Fibroblast of skin of back (primary cell): ENCODE measurements around the gene CAMTA2.
A peak's percentile ranks its signal among the peaks of the same experiment; 100 is the strongest.

Experiments used
- DNase-seq: peaks from one replicate; pipeline ENCODE4 v3.0.0-alpha.2; 2013

Gene CAMTA2

DNA sequence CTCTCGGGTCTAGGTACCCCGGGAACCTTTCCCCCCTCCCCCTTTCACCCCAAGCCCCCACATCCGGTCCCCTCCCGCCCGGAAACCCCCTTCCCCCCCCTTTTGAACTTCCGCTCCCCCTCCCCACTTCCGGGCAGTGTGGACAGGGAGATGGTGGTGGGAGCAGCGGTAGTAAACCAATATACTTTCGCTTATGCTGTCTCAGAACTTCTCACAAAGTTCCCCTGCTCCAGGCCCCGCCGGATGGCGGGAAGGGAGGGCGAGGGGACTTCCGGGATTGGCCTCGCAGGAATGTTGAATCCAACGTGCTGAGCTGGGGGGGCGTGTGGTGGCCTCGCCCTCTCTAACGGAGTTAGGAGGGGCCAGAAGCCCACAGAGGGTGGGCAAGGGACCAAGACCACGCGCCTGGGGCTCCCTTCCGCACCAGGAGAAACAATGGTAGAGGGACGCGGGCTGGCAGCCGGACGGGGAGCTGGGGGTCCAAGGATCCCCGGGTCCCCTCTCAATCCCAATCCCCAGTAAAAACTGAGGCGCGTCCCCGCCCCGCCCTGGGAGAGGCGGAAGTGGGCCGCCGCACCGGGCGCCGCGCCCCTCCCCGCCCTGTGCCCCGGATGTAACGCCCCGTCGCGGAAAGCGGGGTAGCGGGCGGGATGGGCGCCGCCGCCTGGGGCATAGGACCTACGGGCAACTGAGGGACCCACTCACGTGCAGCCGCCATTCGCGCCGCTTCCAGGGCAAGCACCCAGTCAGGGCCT is 39.9 kb downstream of the CAMTA2 start:
- peak; percentile 76 for DNase-seq

GRCh38 chr17:4947010-4947410 is 40.5 kb downstream of the CAMTA2 start:
- DNase-seq = peak; percentile 65

GRCh38 chr17:4946312-4946976 is 41.0 kb downstream of the CAMTA2 start:
- no peak for DNase-seq

GRCh38 chr17:4945944-4946280 is 41.6 kb downstream of the CAMTA2 start:
- DNase-seq = no peak

- DNase-seq = peak; percentile 93
These were observed 42.1 kb downstream of the CAMTA2 start for GRCh38 chr17:4945176-4945943.

DNA sequence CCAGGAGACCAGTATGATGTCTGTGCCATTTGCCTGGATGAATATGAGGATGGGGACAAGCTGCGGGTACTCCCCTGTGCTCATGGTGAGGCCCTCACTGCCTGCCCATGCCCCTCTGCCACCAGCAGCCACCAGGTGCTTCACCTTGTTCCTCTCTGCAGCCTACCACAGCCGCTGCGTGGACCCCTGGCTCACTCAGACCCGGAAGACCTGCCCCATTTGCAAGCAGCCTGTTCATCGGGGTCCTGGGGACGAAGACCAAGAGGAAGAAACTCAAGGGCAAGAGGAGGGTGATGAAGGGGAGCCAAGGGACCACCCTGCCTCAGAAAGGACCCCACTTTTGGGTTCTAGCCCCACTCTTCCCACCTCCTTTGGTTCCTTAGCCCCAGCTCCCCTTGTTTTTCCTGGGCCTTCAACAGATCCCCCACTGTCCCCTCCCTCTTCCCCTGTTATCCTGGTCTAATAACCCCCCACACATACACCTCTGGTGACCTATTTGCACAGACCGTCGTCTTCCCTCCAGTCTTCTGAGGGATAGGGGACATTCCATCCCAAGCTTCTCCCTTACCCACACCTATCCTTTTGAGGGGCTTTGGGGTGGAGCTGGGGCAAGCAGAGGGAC is 42.8 kb downstream of the CAMTA2 start:
- no peak for DNase-seq

DNA sequence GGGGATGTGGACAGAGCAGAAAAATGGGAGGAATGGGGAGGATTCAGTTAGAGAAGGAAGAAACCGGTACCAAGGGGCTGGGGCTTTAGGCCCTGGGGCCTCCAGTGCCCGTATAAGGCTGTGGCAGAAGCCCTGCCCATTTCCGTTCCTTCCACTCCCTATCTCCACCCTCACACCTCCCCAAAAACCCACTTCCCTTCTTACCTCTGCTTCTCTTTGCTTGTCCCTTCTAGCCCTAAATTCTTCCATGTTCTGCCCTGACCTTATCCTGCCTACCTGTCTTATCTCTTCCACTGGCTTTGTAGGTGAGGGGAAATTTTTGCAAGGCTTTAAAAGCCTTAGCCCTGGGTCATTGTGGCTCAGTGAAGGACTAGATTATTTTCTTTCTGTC is 43.3 kb downstream of the CAMTA2 start:
- no peak for DNase-seq

- DNase-seq = no peak
These were observed 44.5 kb downstream of the CAMTA2 start for GRCh38 chr17:4942760-4943508.

DNA sequence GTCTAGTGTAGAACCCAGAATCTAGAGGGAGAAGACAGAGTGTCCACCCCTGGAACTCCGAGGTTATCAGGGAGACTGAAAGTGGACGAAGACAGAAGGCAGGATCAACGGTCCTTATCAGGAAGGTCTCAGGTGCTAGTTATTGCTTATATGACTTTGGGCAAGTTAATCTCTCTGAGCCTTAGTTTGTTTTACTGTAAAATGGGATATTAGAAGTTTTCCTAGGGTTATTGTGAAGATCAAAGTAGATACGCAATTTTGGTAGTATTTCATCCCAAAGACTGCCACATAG is 46.2 kb downstream of the CAMTA2 start:
- no peak for DNase-seq

GRCh38 chr17:4940555-4941318 is 46.7 kb downstream of the CAMTA2 start:
- no peak for DNase-seq

DNA sequence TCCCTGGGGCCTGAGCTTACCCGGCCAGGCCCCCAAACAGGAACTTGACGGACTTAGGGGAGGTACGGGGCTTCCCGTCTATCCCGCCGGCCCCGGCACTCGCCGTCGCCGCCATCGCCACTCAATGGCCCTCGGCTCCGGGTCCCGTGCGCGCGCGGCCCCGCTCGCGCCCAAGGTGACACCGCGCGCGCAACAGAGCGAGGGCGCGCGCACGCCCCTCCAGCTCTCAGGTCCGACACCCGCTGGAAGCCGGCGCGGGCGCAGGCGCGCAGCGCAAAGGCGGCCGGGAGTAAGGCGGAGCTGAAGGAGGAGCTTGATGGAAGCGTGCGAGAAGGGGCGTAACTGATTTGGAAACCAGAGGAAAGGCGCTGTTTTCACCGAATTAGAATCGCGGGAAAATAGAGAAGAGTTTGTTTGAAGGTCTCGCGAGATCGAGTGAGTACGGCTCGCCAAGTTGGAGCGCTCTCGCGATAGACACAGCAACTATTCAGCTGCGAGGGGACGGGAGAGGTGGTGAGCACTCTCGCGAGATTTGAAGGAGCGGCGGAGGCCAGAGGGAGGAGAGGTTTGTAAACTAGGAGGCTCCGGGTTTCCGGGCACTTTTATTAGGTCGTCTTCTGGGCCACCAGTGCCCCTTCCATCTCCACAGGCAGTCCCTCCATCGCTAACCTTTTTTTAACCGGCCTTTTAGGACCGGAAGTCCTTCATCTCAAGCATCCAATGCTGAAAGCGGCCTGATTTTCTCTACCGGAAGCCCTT is 47.5 kb downstream of the CAMTA2 start, which contains the start of the genes RNF167 and SLC25A11:
Gene RNF167, plus strand, starts transcription at position 473 of the 759 bp plus-strand sequence. CDS start 642 bp downstream, outside the sequence.
Gene SLC25A11, minus strand, starts transcription at position 251 of the 759 bp plus-strand sequence. Its CDS starts 136 bp downstream, at position 115.
- peak; percentile 100 for DNase-seq

DNA sequence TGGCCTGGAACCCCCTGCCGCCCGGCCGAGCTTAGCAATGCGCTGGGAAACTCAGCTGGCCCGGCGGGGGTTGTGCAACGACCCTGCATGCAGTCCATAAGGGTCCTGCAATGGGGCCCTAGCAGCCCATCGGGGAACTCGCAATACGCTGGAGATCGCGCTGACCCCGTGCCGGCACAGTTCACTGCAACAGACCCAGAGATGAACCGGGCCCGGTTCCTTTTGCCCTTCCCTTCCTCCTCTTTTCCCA is 48.0 kb downstream of the CAMTA2 start:
- DNase-seq = no peak

- DNase-seq = no peak
These were observed 48.6 kb downstream of the CAMTA2 start for GRCh38 chr17:4938688-4939545.

DNA sequence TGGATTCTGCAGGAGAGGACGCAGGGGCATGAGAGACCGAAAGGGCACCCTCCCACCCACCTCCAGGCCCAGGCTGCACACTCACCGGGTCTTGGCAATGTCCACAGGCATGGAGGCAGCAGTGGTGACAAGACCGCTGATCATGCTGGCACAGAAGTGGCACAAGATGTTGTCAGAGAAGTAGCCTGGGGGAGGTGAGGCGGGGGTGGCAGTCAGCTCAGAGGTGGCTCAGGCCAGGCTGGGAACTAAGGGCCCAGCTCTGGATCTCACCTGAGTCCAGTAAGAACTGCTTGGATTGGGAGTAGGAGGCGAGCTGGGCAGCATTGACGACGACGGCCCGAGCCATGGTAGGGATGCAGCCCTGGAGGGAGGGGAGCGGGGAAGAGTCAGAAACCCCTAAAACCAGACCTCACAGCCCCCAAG is 49.4 kb downstream of the CAMTA2 start:
- DNase-seq = no peak

GRCh38 chr17:4937553-4937952 is 49.9 kb downstream of the CAMTA2 start:
- no peak for DNase-seq

DNA sequence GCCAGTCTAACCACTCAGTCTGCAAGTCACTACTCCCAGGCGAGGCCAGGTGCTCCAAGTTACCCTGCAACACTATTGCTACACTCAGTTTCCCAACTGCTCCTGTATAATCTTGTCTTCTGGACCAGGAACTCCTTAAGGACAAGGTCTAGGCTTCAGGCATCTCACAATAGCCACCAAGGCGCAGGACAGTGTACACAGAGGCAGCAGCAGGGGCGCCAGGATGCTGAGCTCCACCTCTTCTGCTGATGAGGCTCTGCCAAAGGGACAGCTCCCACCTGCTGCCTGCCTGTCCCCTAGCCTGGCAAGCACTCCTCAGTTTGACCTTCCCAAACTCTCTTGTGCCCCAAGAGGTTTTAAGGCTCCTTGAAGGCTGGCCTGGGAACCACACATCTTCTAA is 51.0 kb downstream of the CAMTA2 start:
- no peak for DNase-seq

GRCh38 chr17:4935650-4936049 is 51.8 kb downstream of the CAMTA2 start:
- DNase-seq = no peak

GRCh38 chr17:4934173-4934979 is 53.1 kb downstream of the CAMTA2 start:
- DNase-seq = peak; percentile 53

- no peak for DNase-seq
These were observed 53.8 kb downstream of the CAMTA2 start for GRCh38 chr17:4933646-4934045.
